Astrocyte (in vitro differentiated cells and primary cell): ENCODE results near the gene FASN.

ENCODE experiments used
- CTCF ChIP-seq: IDR thresholded peaks from 2 replicates; pipeline ENCODE4 v1.5.1; 2011; ENCODE audit warnings: low read depth, mild to moderate bottlenecking, inconsistent platforms, low read length, moderate library complexity; ENCODE audit not compliant: insufficient read depth
- EZH2 ChIP-seq: IDR thresholded peaks from 2 replicates; pipeline ENCODE4 v1.6.1; 2012; ENCODE audit warnings: mild to moderate bottlenecking, low read length, inconsistent platforms; ENCODE audit not compliant: insufficient read depth

- TF ChIP-seq CTCF, result peak; percentile 5
- TF ChIP-seq EZH2, result no peak
Measured at GRCh38 chr17:82129095-82129494, 31.1 kb upstream of the FASN start.
